Left ventricle myocardium inferior (tissue), 1 donor: ENCODE measurements around the gene MTAP. TPM values are rescaled to one million over a fixed set of nuclear protein-coding genes. Genes with fewer than 3 reads are reported as not detected.

Source experiments
- DNase-seq: peaks from one replicate; pipeline ENCODE4 v3.0.0-alpha.2; 2020
- H3K27ac ChIP-seq: fragments of 200-600 bp; replicated peaks from 2 replicates; pipeline ENCODE4 v1.8.0; 2021
- H3K27me3 ChIP-seq: fragments of 200-600 bp; 2 replicates; pipeline ENCODE4 v1.8.0; 2021; ENCODE audit warnings: low read depth
- H3K36me3 ChIP-seq: fragments of 200-600 bp; 2 replicates; pipeline ENCODE4 v1.8.0; 2021
- H3K4me1 ChIP-seq: fragments of 200-600 bp; 2 replicates; pipeline ENCODE4 v1.8.0; 2021
- H3K4me3 ChIP-seq: fragments of 200-600 bp; 2 replicates; pipeline ENCODE4 v1.8.0; 2021; ENCODE audit warnings: mild to moderate bottlenecking, moderate library complexity
- H3K9me3 ChIP-seq: fragments of 200-600 bp; replicated peaks from 2 replicates; pipeline ENCODE4 v1.8.0; 2021
- intact Hi-C: fragments of 100-400 bp; cut with micrococcal nuclease; formaldehyde crosslinking; loops from one replicate; pipeline ENCODE4 v1.11.0; 2022
- total RNA-seq: library from RNA; stranded (reverse); fragmentation: NEBNext Ultra II Directional; extraction: Animal tissue kit (Norgen Biotek cat#: 25700); gene quantifications from one replicate; pipeline ENCODE4 v1.2.1, GENCODE V29; 2021
- TF ChIP-seq, protein P1 (sequence below): fragments of 200-600 bp; IDR thresholded peaks from 2 replicates; pipeline ENCODE4 v1.8.0; 2021; ENCODE audit warnings: antibody characterized with exemption, mild to moderate bottlenecking, borderline replicate concordance
- donor health status: DM: no; HTN: yes; CAD: no; lungs with severe emphysema.

The MTAP gene
- total RNA-seq, 1 donor from 2014 or later = 25.3 TPM

DNA sequence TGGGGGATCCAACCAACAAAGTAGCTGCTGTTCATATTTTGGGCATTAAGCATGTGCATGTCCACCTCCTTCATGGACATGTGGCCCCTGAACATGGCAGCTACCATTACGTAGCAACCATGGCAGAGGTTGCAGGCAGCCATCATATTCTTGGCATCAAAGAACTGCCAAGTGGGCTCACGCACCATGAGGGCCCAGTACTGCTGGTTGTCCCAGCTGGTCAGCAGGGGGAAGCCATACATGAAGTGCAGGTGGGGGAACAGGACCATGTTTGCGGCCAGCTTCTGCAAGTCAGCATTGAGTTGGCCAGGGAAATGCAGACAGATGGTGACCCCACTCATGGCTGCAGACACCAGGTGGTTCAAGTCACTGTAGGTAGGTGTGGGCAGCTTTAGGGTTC lies 9.5 kb downstream of the MTAP start:
- H3K27ac ChIP-seq = peak overlapping the region; percentile 8
- peaks cover 23% of the 10 kb centered on the region for H3K36me3 ChIP-seq
- TF ChIP-seq, protein P1, sequence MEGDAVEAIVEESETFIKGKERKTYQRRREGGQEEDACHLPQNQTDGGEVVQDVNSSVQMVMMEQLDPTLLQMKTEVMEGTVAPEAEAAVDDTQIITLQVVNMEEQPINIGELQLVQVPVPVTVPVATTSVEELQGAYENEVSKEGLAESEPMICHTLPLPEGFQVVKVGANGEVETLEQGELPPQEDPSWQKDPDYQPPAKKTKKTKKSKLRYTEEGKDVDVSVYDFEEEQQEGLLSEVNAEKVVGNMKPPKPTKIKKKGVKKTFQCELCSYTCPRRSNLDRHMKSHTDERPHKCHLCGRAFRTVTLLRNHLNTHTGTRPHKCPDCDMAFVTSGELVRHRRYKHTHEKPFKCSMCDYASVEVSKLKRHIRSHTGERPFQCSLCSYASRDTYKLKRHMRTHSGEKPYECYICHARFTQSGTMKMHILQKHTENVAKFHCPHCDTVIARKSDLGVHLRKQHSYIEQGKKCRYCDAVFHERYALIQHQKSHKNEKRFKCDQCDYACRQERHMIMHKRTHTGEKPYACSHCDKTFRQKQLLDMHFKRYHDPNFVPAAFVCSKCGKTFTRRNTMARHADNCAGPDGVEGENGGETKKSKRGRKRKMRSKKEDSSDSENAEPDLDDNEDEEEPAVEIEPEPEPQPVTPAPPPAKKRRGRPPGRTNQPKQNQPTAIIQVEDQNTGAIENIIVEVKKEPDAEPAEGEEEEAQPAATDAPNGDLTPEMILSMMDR = no peak
- peaks cover 65% of the 10 kb centered on the region for H3K4me1 ChIP-seq
- intact Hi-C loops = loop anchor here (5.0 kb wide), 2 partner anchors 195 to 425 kb away; partner anchors contain the start of gene CDKN2B
- no peak overlapping the region for H3K4me3 ChIP-seq
- no peaks in the 10 kb centered on the region for H3K9me3 ChIP-seq
- no peak for DNase-seq
- no peaks in the 10 kb centered on the region for H3K27me3 ChIP-seq

DNA sequence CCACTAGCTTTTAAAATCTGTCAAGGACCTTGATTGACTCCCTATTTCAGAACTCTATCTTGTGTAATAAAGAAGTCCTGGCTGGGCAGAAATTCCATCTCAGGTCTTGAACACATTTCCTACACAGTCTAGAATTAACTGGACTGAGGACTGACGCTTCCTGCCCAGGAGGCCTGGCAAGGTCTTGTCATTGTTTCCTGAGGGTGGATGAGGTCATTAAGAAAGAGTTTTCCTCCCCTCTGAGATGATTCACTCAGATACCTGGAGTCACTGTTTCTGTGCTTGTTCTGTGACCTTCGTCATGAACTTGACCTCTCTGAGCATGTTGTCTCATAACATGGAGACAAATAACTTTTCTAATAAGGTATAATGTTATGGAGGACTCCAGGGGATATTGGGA lies 10.0 kb downstream of the MTAP start:
- peak overlapping the region; percentile 50 for H3K27ac ChIP-seq
- no peaks in the 10 kb centered on the region for H3K27me3 ChIP-seq
- H3K4me1 ChIP-seq = peaks cover 65% of the 10 kb centered on the region
- no peak for DNase-seq
- H3K9me3 ChIP-seq = no peaks in the 10 kb centered on the region
- H3K36me3 ChIP-seq = peaks cover 28% of the 10 kb centered on the region
- TF ChIP-seq, protein P1 = no peak
- intact Hi-C loops = loop anchor here (5.0 kb wide), 2 partner anchors 195 to 425 kb away; partner anchors contain the start of gene CDKN2B
- H3K4me3 ChIP-seq = no peak overlapping the region

DNA sequence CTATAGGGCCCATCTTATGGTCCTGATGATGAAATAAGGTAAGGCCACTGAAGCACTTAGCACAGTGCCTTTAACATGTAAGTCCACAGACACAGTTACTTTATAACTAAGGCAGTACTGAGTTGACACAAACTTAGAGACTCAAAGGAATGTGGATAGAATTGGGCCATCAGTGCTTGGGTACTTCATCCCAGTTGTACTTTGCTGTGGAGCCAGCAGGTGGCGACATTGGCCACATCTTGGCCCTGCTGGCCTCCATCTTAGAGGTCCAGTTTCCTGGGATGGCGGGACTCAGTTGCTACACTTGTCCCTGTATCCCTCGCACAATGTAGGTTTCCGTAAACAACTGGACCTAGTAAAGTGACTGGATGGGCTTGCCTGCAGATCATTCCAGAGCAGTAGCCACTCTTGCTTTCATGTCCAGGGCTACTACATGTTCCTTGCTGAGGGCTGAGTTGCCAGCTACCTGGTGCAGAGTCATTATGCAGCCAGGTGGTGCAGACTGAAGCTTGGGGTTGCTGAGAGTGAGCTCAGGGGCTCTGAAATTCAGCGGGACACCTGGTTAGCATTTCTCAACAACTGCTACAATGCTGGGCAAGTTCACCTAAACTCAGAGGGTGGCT lies 10.6 kb downstream of the MTAP start:
- Histone ChIP-seq H3K36me3 (peaks cover 34% of the 10 kb centered on the region), H3K27ac (peak overlapping the region; percentile 50), H3K4me3 (no peak overlapping the region), H3K4me1 (peaks cover 61% of the 10 kb centered on the region), H3K27me3 (no peaks in the 10 kb centered on the region), H3K9me3 (no peaks in the 10 kb centered on the region)
- peak; percentile 62 for DNase-seq
- TF ChIP-seq, protein P1 = peak; percentile 86
- intact Hi-C loops = loop anchor here (5.0 kb wide), 2 partner anchors 194 to 424 kb away; partner anchors contain the start of gene CDKN2B

DNA sequence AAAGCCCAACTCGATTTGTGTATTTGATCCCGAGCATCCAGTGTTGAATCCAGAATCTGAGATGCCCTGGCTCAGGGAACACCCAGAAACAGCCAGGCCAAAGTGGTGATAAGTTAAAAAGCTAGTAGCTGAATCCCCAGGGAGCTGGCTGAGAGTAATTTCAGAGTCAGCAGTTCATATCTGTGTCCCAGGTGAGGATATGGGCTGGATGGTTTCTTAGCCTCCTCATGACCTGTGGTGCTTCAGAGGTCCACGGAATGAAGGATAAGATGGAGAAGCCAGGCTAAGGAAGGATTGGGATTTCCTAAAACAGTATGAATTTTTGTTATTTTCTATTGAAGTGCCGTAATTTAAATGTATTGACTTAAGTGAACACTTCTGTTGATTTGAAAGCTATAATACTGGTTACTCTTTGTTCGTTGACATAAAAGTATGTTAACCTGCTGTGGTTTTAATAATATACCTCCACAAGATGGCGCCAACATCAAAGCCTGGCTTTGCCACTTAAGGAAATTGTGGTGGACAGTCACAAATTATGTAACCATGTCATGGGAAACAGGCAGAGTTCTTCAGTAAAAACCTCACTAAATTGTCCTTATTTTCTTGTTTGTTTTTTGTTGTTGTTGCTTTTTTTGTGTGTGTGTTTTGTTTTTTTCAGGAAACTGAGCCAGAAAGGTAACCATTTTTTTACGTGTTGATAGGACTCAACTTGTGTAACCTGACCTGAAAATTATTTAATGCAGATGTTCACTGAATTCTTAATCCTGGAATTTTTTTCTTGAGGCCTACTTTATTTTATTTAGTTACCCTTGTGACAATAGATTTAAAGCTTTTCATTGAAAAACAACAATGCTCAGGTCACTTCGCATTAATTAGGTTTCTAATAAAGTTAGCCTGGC lies 11.4 kb downstream of the MTAP start:
- Histone ChIP-seq H3K4me3 (no peak overlapping the region), H3K36me3 (peaks cover 38% of the 10 kb centered on the region), H3K27ac (peak overlapping the region; percentile 50), H3K4me1 (peaks cover 61% of the 10 kb centered on the region), H3K9me3 (no peaks in the 10 kb centered on the region), H3K27me3 (no peaks in the 10 kb centered on the region)
- intact Hi-C loops = loop anchor here (5.0 kb wide), 2 partner anchors 193 to 423 kb away; partner anchors contain the start of gene CDKN2B
- TF ChIP-seq, protein P1 = peak; percentile 88
- peak; percentile 20 for DNase-seq

DNA sequence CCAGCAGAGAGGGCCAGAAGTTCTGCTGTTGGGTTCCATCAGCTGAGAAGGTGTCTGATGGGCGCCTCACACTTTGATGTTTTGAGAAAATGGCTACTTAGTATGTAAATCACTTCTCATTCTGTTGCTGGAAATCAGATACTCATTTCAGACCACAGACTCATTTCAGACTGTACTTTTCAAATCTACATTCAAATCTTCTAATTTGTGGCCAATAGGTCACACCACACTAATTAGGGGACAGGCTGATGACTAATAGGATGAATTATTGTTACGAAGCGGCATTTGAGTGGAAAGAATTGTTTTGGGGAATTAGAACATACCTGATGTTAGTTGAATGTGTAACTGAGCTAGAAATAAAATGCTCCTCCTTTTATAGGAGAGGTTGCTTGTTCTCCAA lies 13.2 kb downstream of the MTAP start:
- Histone ChIP-seq H3K9me3 (peaks cover 4% of the 10 kb centered on the region), H3K4me1 (peaks cover 47% of the 10 kb centered on the region), H3K27me3 (no peaks in the 10 kb centered on the region), H3K36me3 (peaks cover 50% of the 10 kb centered on the region), H3K4me3 (no peak overlapping the region), H3K27ac (no peak overlapping the region)
- DNase-seq = no peak
- TF ChIP-seq, protein P1 = no peak
- intact Hi-C loops = loop anchor here (5.0 kb wide), 1 partner anchor 222 kb away; no protein-coding TSS in a partner anchor
